GM21390 (cell line): Measurements from ENCODE around the gene KCNIP1.
A peak's percentile ranks its signal among the peaks of the same experiment; 100 is the strongest.

Source experiments
- ATAC-seq: cut with Tn5 transposase; IDR thresholded peaks from one replicate; pipeline ENCODE4 v1.9.1; 2021; ENCODE audit not compliant: unreplicated experiment

The KCNIP1 gene

DNA sequence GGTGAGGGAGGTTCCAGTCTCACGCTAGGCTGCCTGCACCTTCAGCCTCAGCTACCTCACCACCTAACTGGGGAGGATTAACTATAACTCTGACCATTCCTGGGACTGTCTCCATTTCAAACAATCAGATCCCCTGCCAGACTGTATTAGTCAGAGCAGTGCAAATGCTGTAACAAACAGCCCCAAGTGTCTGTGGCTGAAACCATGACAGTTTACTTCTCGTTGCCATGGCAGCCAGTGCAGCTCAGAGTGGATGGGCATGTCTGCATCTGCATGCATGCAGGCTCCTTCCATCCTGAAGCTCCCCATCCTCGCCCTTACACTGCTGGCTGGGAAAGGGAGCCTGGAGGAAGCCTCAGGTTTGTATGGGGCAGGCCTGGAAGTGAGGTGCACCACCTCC is 86.7 kb downstream of the KCNIP1 start:
- ATAC-seq = no peak

GRCh38 chr5:170591054-170591453 is 87.2 kb downstream of the KCNIP1 start:
- ATAC-seq = no peak

- ATAC-seq = no peak
Observed at GRCh38 chr5:170596482-170597044, 92.7 kb downstream of the KCNIP1 start.

DNA sequence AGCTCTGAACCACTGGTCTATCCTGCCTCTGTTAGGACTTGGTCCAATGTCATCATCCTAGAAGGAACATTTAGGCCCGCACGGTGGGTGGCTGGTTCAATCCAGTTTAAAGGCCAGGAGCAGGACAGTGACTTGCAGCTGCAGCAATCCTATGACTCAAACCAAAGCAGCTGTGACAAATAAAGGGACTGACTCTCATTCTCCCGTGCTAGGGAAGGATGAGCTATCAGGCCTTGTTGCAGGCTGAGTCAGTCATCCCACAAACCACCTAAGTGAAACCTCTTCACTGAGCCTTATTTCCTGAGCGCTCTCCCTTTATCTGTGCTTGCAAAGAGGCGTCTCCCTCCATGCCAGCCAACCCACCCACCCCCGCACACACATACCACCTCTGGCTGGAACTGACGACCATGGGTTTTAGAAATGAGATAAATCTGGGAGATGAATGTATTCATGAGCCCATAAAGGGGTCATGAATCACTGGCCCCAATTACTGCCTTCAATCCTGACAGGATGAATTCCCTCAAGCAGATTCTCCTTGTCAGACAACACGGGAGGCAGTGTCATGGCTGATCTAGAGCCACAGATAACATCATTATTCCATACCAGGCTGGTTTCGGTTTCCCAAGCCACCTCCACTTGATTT is 93.4 kb downstream of the KCNIP1 start:
- no peak for ATAC-seq

DNA sequence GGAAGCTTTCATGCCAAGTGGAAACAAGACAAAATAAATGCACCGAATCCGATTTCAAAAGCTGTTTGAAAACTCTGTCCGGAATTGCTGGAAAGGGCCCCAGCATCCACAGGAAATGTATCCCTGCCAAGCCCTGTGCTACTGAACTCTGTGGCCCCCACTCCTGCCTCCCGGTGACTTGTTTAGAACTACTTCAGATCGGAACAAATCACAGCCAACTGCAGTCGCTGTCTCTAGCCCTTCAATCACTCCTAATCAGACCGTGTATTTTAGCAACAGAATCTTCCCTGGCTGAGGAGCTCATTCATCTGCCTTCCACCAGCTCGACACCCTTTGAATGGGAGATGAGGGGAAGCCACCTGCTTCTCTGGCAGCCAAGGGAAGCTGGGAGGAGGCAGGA is 94.1 kb downstream of the KCNIP1 start:
- ATAC-seq = no peak

DNA sequence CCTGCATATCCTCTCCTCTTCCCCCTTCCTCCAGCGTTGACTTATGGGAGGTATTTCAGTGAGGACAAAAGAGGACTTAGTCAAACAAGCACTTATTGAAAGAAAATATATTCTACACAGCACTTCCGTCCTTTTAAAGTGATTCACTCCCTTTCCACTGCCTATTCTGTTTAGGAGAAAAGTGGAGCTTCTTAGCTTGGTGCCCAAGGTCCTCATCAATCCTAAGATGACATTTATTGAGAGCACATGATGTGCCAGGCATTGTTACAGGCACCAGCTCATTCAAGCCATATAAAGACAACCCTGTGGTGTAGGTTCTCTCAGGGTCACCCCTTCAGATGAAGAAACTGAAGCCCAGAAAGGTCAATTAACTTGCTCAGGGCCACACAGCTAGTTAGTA is 95.9 kb downstream of the KCNIP1 start:
- ATAC-seq = no peak

GRCh38 chr5:170601619-170602018 is 97.8 kb downstream of the KCNIP1 start:
- no peak for ATAC-seq

GRCh38 chr5:170603109-170603508 is 99.3 kb downstream of the KCNIP1 start:
- no peak for ATAC-seq

DNA sequence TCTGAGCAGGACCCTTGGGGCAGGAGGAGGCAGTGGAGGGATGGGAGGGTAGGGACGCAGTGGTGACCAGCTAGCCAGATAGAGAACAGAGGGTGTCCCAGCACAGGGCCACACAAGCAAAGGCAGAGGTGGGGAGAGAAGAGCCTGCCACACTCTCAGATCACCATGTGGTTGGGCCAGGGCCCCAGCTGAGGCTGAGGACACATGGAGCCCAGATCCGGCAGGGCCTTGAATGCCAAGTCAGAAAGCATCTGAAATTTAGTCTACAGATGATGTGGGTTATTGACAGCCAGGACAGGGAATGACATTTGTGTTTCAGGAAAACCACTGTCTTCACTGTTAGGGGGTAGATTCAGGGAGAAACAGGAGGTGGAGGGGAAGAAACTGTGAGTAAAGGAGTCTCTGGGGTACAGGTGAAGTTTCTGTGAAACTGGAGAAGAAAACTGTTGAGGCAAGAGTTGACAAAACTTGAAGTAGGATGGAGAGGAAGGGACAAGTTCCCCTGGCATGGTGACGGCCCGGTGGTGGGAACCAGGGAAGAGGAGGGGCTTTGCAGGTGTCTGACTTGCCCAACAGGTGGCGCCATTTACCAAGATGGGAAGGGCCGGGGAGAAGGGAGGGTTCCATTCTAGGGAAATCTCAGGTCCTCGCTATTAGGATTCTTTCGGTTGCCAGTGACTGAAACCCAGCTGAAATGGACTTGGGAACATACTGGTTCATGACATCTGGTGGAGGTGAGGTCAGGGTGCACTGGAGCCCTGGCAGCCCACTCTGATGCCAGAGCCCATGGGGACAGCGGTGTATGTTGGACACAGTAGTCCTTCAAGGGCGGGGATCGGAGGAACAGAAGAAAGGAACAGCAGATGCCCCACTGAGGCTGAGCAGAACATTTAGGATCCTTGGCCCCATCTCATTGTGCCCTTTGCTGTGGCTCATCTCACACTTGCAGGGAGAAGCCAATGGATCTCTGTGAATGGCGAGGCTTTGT is 100.1 kb downstream of the KCNIP1 start:
- peak; percentile 73 for ATAC-seq

DNA sequence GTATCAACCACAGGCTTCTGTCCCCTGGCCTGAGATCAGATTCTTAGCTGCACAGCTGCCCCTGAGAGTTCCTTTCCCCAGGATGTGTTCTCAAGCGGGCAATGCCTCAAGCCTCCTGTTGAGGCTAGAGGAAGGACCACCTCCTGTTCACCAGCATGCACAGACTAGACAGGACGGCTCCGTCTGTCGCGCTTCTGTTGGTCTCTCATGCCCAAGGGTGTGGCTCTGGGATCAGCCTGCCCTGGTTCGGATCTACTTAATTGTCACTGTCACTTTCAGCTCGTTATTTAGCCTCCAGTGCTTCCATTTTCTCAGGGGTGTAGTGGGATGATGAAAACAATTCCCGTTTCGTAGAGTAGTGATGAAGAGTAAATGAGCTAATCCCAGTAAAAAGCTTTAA is 103.1 kb downstream of the KCNIP1 start:
- no peak for ATAC-seq

DNA sequence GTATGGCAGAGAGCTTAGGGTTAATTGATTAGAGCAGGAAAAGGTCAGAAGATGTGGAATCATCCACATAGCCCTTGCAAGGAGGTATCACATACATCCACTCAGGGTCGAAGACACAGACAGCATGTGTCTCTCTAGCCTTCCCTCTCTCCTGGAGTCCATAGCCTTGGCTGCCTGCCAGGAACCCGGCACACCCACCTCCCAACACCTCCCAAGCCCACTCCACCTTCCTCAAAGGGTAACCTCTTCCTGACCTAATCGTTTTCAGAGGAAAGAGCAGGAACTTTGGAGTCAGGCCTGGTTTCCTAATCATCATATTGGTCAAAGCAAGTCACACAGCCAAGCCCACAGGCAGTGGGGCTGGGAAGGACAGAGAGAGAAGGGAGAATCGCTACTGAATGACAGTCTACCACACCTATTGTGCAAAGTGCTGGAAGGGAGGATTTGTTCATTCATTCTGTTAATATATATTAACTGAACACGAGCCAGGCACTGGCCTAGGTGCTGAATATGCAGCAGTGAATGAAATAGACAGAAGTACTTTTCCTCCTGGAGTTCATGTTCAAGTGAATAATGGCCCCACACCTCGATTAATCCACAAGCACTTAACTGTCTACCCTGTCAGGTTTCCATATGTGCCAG is 107.8 kb downstream of the KCNIP1 start:
- no peak for ATAC-seq

- no peak for ATAC-seq
Observed at GRCh38 chr5:170612256-170612678, 108.4 kb downstream of the KCNIP1 start.

- no peak for ATAC-seq
Observed at GRCh38 chr5:170614065-170614490, 110.3 kb downstream of the KCNIP1 start.

DNA sequence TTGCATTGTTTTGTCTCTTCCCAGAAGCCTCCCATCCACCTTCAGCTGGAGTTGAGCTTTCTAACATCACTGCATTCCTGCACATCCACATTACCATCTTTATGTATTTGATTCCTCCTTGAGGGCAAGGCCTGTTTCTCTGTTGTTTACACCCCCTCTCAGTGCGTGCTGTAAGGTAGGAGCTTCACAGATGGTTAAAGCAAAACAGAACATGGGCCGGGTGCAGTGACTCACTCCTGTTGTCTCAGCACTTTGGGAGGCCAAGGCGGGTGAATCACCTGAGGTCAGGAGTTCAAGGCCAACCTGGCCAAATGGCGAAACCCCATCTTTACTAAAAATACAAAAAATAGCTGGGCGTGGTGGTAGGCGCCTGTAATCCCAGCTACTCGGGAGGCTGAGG is 110.9 kb downstream of the KCNIP1 start:
- ATAC-seq = no peak

GRCh38 chr5:170617533-170618490 is 114.0 kb downstream of the KCNIP1 start:
- ATAC-seq = no peak

DNA sequence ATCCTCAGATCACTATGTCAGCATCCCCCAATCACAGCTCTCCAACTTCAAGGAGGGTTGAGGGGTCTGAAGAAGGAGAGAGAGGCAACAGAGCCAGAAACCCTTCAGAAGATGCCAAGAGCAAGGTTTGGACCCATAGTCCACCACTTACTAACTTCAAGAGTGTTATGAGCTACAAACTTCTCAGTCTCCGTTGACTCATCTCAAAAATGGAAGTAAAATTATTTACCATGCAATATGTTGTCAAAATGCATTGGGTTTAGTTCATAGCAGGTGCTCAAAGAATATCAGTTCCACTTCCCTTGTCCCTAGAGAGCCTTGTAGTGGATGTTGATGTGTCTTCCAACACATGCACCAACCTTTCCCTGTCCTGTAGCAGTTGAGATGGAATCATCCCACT is 116.0 kb downstream of the KCNIP1 start:
- ATAC-seq = no peak

- no peak for ATAC-seq
Observed at GRCh38 chr5:170622933-170623332, 119.1 kb downstream of the KCNIP1 start.

- no peak for ATAC-seq
Observed at GRCh38 chr5:170623576-170624181, 119.9 kb downstream of the KCNIP1 start.

- no peak for ATAC-seq
Observed at GRCh38 chr5:170625221-170626165, 121.7 kb downstream of the KCNIP1 start.
